Endodermal cell (in vitro differentiated cells): ENCODE data around the gene RAB3A. TPM values are rescaled to one million over a fixed set of nuclear protein-coding genes. Genes with fewer than 3 reads are reported as not detected.

Source experiments
- DNase-seq: peaks from one replicate; pipeline ENCODE4 v3.0.0-alpha.2; 2017
- H3K27ac ChIP-seq: 2 replicates; pipeline ENCODE4 v1.5.1; 2013; ENCODE audit warnings: mild to moderate bottlenecking, low read depth, low read length, moderate library complexity
- H3K27me3 ChIP-seq: 2 replicates; pipeline ENCODE4 v1.6.1; 2013; ENCODE audit warnings: mild to moderate bottlenecking, low read length, moderate library complexity; ENCODE audit not compliant: insufficient read depth, control insufficient read depth, poor library complexity, severe bottlenecking
- H3K36me3 ChIP-seq: 2 replicates; pipeline ENCODE4 v1.7.0; 2013; ENCODE audit warnings: mild to moderate bottlenecking, low read length, moderate library complexity; ENCODE audit not compliant: control insufficient read depth, insufficient read depth
- H3K4me1 ChIP-seq: one replicate; pipeline ENCODE4 v1.7.0; 2013; ENCODE audit warnings: low read length; ENCODE audit not compliant: control insufficient read depth, insufficient read depth
- H3K4me3 ChIP-seq: 2 replicates; pipeline ENCODE4 v1.5.1; 2013; ENCODE audit warnings: mild to moderate bottlenecking, low read length, moderate library complexity
- H3K9ac ChIP-seq: 2 replicates; pipeline ENCODE4 v1.6.1; 2013; ENCODE audit warnings: mild to moderate bottlenecking, low read length, moderate library complexity; ENCODE audit not compliant: poor library complexity, severe bottlenecking; ENCODE audit errors: extremely low read depth
- H3K9me3 ChIP-seq: 2 replicates; pipeline ENCODE4 v1.6.1; 2013; ENCODE audit warnings: mild to moderate bottlenecking, low read length, moderate library complexity; ENCODE audit not compliant: control insufficient read depth
- H3K27ac Mint-ChIP-seq: 2 replicates; pipeline ENCODE4 v1.8.0; 2020; ENCODE audit warnings: mixed read lengths
- H3K27me3 Mint-ChIP-seq: 2 replicates; pipeline ENCODE4 v1.8.0; 2021; ENCODE audit warnings: mild to moderate bottlenecking, mixed read lengths; ENCODE audit not compliant: insufficient read depth
- H3K36me3 Mint-ChIP-seq: 2 replicates; pipeline ENCODE4 v1.8.0; 2020; ENCODE audit warnings: low read depth, mixed read lengths
- H3K4me1 Mint-ChIP-seq: 2 replicates; pipeline ENCODE4 v1.8.0; 2020; ENCODE audit warnings: mixed read lengths
- H3K4me3 Mint-ChIP-seq: 2 replicates; pipeline ENCODE4 v1.8.0; 2020; ENCODE audit warnings: mild to moderate bottlenecking, moderate library complexity, mixed read lengths
- H3K9me3 Mint-ChIP-seq: 2 replicates; pipeline ENCODE4 v1.8.0; 2020; ENCODE audit warnings: mild to moderate bottlenecking, mixed read lengths
- CTCF ChIP-seq: fragments of 200-600 bp; sonication (generic); conservative IDR thresholded peaks from 2 replicates; pipeline ENCODE4 v1.5.0; 2021; ENCODE audit warnings: antibody characterized with exemption, mild to moderate bottlenecking
- WGBS, 2 experiments: methylation state at CpG; one replicate each; pipeline versions ENCODE4 v1.1.5 to v1.1.7; 2013; ENCODE audit warnings: missing lambda C conversion rate in 2 of 2, mixed read lengths in 1 of 2; ENCODE audit not compliant: insufficient coverage in 1 of 2, insufficient read length in 1 of 2; 5-methylcytosine and 5-hydroxymethylcytosine counted together
- total RNA-seq, 2 donors: library from RNA; stranded (reverse); fragmentation: NEBNext Ultra II Directional in 1 of 2; extraction: Animal tissue kit (Norgen Biotek cat#: 25700) in 1 of 2; gene quantifications; 2 replicates in 1 of 2; 3 replicates in 1 of 2; pipeline ENCODE4 v1.2.1, GENCODE V29; 2021

RAB3A gene
- total RNA-seq, 2 donors from 2014 or later: 3.6 to 3.9 TPM

- H3K36me3 Mint-ChIP-seq: no peaks in the 10 kb centered on the region
- TF ChIP-seq CTCF: no peak
- no peak overlapping the region for H3K4me3 Mint-ChIP-seq
- Histone ChIP-seq H3K9ac (no peak overlapping the region), H3K4me3 (no peak overlapping the region), H3K36me3 (no peaks in the 10 kb centered on the region), H3K27me3 (no peaks in the 10 kb centered on the region), H3K27ac (no peak overlapping the region), H3K4me1 (no peaks in the 10 kb centered on the region), H3K9me3 (no peaks in the 10 kb centered on the region)
- H3K4me1 Mint-ChIP-seq: peaks cover 4% of the 10 kb centered on the region
- no peak for DNase-seq
- no peaks in the 10 kb centered on the region for H3K9me3 Mint-ChIP-seq
- H3K27me3 Mint-ChIP-seq: no peaks in the 10 kb centered on the region
- no peak overlapping the region for H3K27ac Mint-ChIP-seq
Observed at GRCh38 chr19:18183529-18183928, 20.3 kb downstream of the RAB3A start.

GRCh38 chr19:18179957-18180356, 23.9 kb downstream of the RAB3A start:
- no peak overlapping the region for H3K9ac ChIP-seq
- Mint-ChIP-seq H3K4me1 (no peaks in the 10 kb centered on the region), H3K4me3 (no peak overlapping the region), H3K27me3 (peaks cover 6% of the 10 kb centered on the region), H3K27ac (no peak overlapping the region), H3K9me3 (no peaks in the 10 kb centered on the region), H3K36me3 (no peaks in the 10 kb centered on the region)
- H3K4me1 ChIP-seq: no peaks in the 10 kb centered on the region
- H3K9me3 ChIP-seq: no peaks in the 10 kb centered on the region
- WGBS, 2 experiments: 89 to 100% methylated on average over 2 to 3 of the region's 5 CpGs
- H3K4me3 ChIP-seq: no peak overlapping the region
- H3K27me3 ChIP-seq: peaks cover 6% of the 10 kb centered on the region
- H3K27ac ChIP-seq: no peak overlapping the region
- no peaks in the 10 kb centered on the region for H3K36me3 ChIP-seq
- DNase-seq: no peak
- no peak for TF ChIP-seq CTCF

GRCh38 chr19:18176367-18177310, 27.2 kb downstream of the RAB3A start:
- DNase-seq: no peak

More at GRCh38 chr19:18176367-18177310, 27.2 kb downstream of the RAB3A start:
- Histone ChIP-seq H3K9ac (no peak overlapping the region), H3K36me3 (no peaks in the 10 kb centered on the region), H3K27me3 (peaks cover 19% of the 10 kb centered on the region), H3K4me1 (peaks cover 3% of the 10 kb centered on the region), H3K4me3 (no peak overlapping the region), H3K9me3 (no peaks in the 10 kb centered on the region), H3K27ac (no peak overlapping the region)
- H3K27ac Mint-ChIP-seq: no peak overlapping the region
- TF ChIP-seq CTCF: no peak
- no peaks in the 10 kb centered on the region for H3K9me3 Mint-ChIP-seq
- H3K4me3 Mint-ChIP-seq: no peak overlapping the region
- no peaks in the 10 kb centered on the region for H3K4me1 Mint-ChIP-seq
- 92 to 96% methylated on average over 9 to 19 of the region's 19 CpGs for WGBS, 2 experiments
- H3K27me3 Mint-ChIP-seq: peaks cover 14% of the 10 kb centered on the region
- H3K36me3 Mint-ChIP-seq: peaks cover 3% of the 10 kb centered on the region
